Measurements from ENCODE around the gene RITA1.

Gene RITA1

DNA sequence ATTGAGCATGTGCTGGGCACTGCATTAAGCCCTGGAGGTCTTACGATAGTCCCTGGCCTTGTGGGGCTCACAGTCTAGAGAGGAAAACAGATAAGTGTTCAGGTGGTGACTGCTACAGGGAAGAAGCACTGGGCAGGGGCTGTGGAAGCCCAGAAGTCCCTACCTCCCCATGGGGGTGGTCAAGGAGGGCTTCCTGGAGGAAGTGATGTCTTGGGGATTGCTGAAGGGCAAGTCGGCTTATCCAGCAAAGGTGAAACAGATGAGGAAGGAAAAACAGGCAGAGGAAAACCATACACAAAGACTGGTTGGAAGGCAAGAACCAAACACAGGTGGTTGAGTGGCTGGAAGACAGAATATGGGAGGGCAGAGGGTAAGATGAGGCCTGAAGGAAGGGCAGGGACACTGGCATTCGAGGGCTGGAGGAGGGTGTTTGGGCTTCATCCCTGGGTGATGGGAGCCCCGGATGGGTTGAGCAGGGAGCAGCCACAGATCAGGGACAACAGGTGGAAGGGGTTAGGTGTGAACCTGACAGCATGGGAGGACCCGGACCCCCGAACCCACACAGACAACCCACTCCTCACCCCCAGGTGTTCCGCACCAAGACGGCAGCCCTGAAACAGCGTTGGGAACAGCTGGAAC, 33.2 kb upstream of the RITA1 start:
- Histone ChIP-seq H3K27me3 (ENCODE audit: control insufficient read depth in 1 of 2, insufficient read depth in 1 of 2, low read length in 2 of 2) (peaks cover 39 to 68% of the 10 kb centered on the region in 2 experiments), H3K4me3 (ENCODE audit: insufficient read depth in 1 of 2, low read depth in 1 of 2, low read length in 2 of 2) (no peak overlapping the region), H3K36me3 (ENCODE audit: control insufficient read depth in 1 of 2, insufficient read depth in 2 of 2, low read depth in 1 of 2, low read length in 2 of 2) (peaks cover 0 to 2% of the 10 kb centered on the region in 2 experiments), H2AFZ (ENCODE audit: low read depth, low read length) (no peak overlapping the region), H3K18ac (ENCODE audit: low read depth in 1 of 2, low read length in 2 of 2) (no peak overlapping the region), H4K8ac (ENCODE audit: low read length) (no peak overlapping the region), H3K4me1 (ENCODE audit: control insufficient read depth, insufficient read depth, low read depth, low read length) (peaks cover 30% of the 10 kb centered on the region), H3K9me3 (ENCODE audit: control insufficient read depth, low read length) (no peaks in the 10 kb centered on the region), H2BK5ac (ENCODE audit: low read depth, low read length, poor library complexity, severe bottlenecking) (no peak overlapping the region), H2AK5ac (ENCODE audit: low read length, severe bottlenecking) (no peak overlapping the region), H2BK120ac (ENCODE audit: low read depth, low read length) (no peak overlapping the region), H4K91ac (ENCODE audit: low read length) (no peak overlapping the region), H2BK15ac (ENCODE audit: low read depth, poor library complexity, severe bottlenecking) (no peak overlapping the region), H3K79me1 (replicated peaks; ENCODE audit: low read length, poor library complexity, severe bottlenecking) (no peaks in the 10 kb centered on the region), H3K23ac (ENCODE audit: low read length in 2 of 2) (no peak overlapping the region), H3K27ac (ENCODE audit: low read length, poor library complexity, severe bottlenecking) (no peak overlapping the region), H3K4ac (ENCODE audit: low read depth in 1 of 2, low read length in 2 of 2) (no peak overlapping the region), H3K14ac (ENCODE audit: low read length in 2 of 2) (no peak overlapping the region), H2BK12ac (ENCODE audit: low read length in 2 of 2) (no peak overlapping the region), H3K4me2 (ENCODE audit: low read length, poor library complexity, severe bottlenecking) (peak overlapping the region; percentile 78), H3K9ac (ENCODE audit: low read length) (no peak overlapping the region)
- WGBS: 15% methylated on average over 7 of the region's 9 CpGs
- DNase-seq: no peak

DNA sequence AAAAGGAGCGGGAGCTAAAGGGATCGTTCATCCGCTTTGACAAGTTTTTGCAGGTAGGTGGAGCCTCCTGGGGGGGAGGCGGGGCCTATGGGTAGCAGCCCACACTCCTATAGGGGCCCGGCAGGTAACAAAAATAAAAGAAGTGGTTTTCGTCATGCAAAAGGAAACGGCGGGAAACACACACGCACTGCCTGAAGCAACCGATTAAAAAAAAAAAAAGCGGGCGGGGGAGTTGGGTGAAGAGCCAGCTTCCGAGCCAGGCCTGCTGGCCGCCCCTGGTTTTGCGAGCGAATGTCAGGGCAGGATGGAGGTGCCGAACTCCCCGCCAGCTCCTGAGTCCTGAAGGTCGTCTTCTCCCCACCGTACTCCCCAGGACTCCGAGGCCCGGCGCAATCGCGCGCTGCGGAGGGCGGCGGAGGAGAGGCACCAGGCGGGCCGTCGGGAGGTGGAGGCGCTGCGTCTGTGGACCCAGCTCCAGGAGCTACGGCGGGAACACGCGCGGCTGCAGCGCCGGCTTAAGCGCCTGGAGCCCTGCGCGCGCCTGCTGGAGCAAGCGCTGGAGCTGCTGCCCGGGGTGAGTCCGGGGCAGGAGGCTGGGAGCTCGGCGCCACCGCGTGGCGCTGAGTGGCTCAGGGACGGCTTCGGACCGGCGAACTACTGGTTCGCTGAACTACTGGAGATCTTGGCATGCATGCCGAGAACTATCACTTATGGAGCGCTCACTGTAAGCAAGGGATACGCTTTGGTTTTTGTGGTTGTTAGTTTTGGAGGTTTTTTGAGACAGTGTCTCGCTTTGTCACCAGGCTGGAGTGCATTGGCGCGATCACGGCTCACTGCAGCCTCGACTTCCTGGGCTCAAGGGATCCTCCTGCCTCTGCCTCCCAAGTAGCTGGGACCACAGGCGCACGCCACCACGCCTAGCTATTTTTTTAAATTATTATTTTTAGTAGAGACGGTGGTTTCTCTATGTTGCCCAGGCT, 32.4 kb upstream of the RITA1 start:
- Histone ChIP-seq H3K23ac (ENCODE audit: low read length in 2 of 2) (peak overlapping the region in 1 of 2 experiments; percentile 34), H4K8ac (ENCODE audit: low read length) (no peak overlapping the region), H3K9me3 (ENCODE audit: control insufficient read depth, low read length) (no peaks in the 10 kb centered on the region), H3K9ac (ENCODE audit: low read length) (no peak overlapping the region), H3K14ac (ENCODE audit: low read length in 2 of 2) (no peak overlapping the region), H2BK120ac (ENCODE audit: low read depth, low read length) (no peak overlapping the region), H2BK12ac (ENCODE audit: low read length in 2 of 2) (no peak overlapping the region), H3K27me3 (ENCODE audit: control insufficient read depth in 1 of 2, insufficient read depth in 1 of 2, low read length in 2 of 2) (peaks cover 39 to 66% of the 10 kb centered on the region in 2 experiments), H3K18ac (ENCODE audit: low read depth in 1 of 2, low read length in 2 of 2) (no peak overlapping the region), H2BK15ac (ENCODE audit: low read depth, poor library complexity, severe bottlenecking) (no peak overlapping the region), H4K91ac (ENCODE audit: low read length) (no peak overlapping the region), H2AFZ (ENCODE audit: low read depth, low read length) (peak overlapping the region; percentile 36), H2AK5ac (ENCODE audit: low read length, severe bottlenecking) (no peak overlapping the region), H3K4ac (ENCODE audit: low read depth in 1 of 2, low read length in 2 of 2) (no peak overlapping the region), H3K79me1 (replicated peaks; ENCODE audit: low read length, poor library complexity, severe bottlenecking) (no peaks in the 10 kb centered on the region), H3K36me3 (ENCODE audit: control insufficient read depth in 1 of 2, insufficient read depth in 2 of 2, low read depth in 1 of 2, low read length in 2 of 2) (peaks cover 6 to 10% of the 10 kb centered on the region in 2 experiments), H3K4me2 (ENCODE audit: low read length, poor library complexity, severe bottlenecking) (peak overlapping the region; percentile 78), H2BK5ac (ENCODE audit: low read depth, low read length, poor library complexity, severe bottlenecking) (no peak overlapping the region), H3K4me3 (ENCODE audit: insufficient read depth in 1 of 2, low read depth in 1 of 2, low read length in 2 of 2) (peak overlapping the region; percentile 28 to 59), H3K27ac (ENCODE audit: low read length, poor library complexity, severe bottlenecking) (no peak overlapping the region), H3K4me1 (ENCODE audit: control insufficient read depth, insufficient read depth, low read depth, low read length) (peaks cover 30% of the 10 kb centered on the region)
- WGBS: 8% methylated on average over 63 of the region's 70 CpGs
- DNase-seq: peak; percentile 73

DNA sequence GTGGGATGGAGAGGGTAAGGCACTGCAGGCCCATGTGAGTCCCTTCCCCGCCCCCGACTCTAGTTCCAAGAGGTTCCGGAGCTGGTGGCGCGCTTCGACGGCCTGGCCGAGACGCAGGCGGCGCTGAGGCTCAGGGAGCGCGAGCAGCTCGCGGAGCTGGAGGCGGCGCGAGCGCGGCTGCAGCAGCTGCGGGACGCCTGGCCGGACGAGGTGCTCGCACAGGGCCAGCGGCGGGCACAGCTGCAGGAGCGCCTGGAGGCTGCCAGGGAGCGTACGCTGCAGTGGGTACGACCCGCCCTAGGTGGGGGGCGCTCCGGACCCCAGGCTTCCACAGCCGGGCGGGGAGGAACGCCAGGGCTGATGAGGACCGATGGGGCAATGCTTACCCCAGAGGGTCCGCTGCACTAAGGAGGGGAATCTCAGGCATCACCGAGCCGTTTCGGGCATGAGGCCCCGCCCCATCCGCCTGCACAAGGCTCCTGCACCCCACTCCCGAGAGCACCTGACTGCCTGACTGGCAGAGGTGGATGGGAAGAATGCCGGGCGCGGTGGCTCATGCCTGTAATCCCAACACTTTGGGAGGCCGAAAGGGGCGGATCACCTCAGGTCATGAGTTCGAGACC, 31.1 kb upstream of the RITA1 start:
- peaks cover 20 to 24% of the 10 kb centered on the region in 2 experiments for H3K36me3 ChIP-seq (ENCODE audit: control insufficient read depth in 1 of 2, insufficient read depth in 2 of 2, low read depth in 1 of 2, low read length in 2 of 2)
- no peak overlapping the region for H2BK5ac ChIP-seq (ENCODE audit: low read depth, low read length, poor library complexity, severe bottlenecking)
- no peak overlapping the region for H3K4ac ChIP-seq (ENCODE audit: low read depth in 1 of 2, low read length in 2 of 2)
- H3K9me3 ChIP-seq (ENCODE audit: control insufficient read depth, low read length): no peaks in the 10 kb centered on the region
- H3K14ac ChIP-seq (ENCODE audit: low read length in 2 of 2): no peak overlapping the region
- no peaks in the 10 kb centered on the region for H3K79me1 ChIP-seq (replicated peaks; ENCODE audit: low read length, poor library complexity, severe bottlenecking)
- no peak overlapping the region for H3K18ac ChIP-seq (ENCODE audit: low read depth in 1 of 2, low read length in 2 of 2)
- H2BK15ac ChIP-seq (ENCODE audit: low read depth, poor library complexity, severe bottlenecking): peak overlapping the region; percentile 70
- no peak overlapping the region for H2BK120ac ChIP-seq (ENCODE audit: low read depth, low read length)
- peaks cover 26% of the 10 kb centered on the region for H3K4me1 ChIP-seq (ENCODE audit: control insufficient read depth, insufficient read depth, low read depth, low read length)
- peak overlapping the region; percentile 18 to 63 for H3K4me3 ChIP-seq (ENCODE audit: insufficient read depth in 1 of 2, low read depth in 1 of 2, low read length in 2 of 2)
- 4% methylated on average over 45 of the region's 51 CpGs for WGBS
- no peak overlapping the region for H3K27ac ChIP-seq (ENCODE audit: low read length, poor library complexity, severe bottlenecking)
- H3K9ac ChIP-seq (ENCODE audit: low read length): no peak overlapping the region
- H3K23ac ChIP-seq (ENCODE audit: low read length in 2 of 2): no peak overlapping the region
- peak; percentile 25 for DNase-seq
- H3K4me2 ChIP-seq (ENCODE audit: low read length, poor library complexity, severe bottlenecking): peak overlapping the region; percentile 80
- peaks cover 39 to 65% of the 10 kb centered on the region in 2 experiments for H3K27me3 ChIP-seq (ENCODE audit: control insufficient read depth in 1 of 2, insufficient read depth in 1 of 2, low read length in 2 of 2)
- no peak overlapping the region for H2AK5ac ChIP-seq (ENCODE audit: low read length, severe bottlenecking)
- no peak overlapping the region for H4K8ac ChIP-seq (ENCODE audit: low read length)
- H4K91ac ChIP-seq (ENCODE audit: low read length): no peak overlapping the region
- no peak overlapping the region for H2BK12ac ChIP-seq (ENCODE audit: low read length in 2 of 2)
- no peak overlapping the region for H2AFZ ChIP-seq (ENCODE audit: low read depth, low read length)

DNA sequence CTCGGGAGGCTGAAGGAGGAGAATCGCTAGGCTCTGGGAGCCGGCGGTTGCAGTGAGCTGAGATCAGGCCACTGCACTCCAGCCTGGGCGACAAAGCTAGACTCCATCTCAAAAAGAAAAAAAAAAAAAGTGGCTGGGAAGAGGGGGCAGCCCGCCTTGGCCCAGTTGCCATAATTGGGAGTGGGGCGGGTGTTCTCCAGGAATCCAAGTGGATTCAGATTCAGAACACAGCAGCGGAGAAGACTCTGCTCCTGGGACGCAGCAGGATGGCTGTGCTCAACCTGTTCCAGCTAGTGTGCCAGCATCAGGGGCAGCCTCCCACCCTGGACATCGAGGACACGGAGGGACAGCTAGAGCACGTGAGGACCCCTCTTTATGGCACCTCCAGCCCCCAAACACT, 30.5 kb upstream of the RITA1 start:
- H3K4me1 ChIP-seq (ENCODE audit: control insufficient read depth, insufficient read depth, low read depth, low read length): peaks cover 23% of the 10 kb centered on the region
- 88% methylated on average over 12 of the region's 12 CpGs for WGBS

More for the DNA sequence above, 30.5 kb upstream of the RITA1 start:
- H2BK5ac ChIP-seq (ENCODE audit: low read depth, low read length, poor library complexity, severe bottlenecking): no peak overlapping the region
- H3K79me1 ChIP-seq (replicated peaks; ENCODE audit: low read length, poor library complexity, severe bottlenecking): no peaks in the 10 kb centered on the region
- no peak overlapping the region for H3K4me2 ChIP-seq (ENCODE audit: low read length, poor library complexity, severe bottlenecking)
- H3K23ac ChIP-seq (ENCODE audit: low read length in 2 of 2): no peak overlapping the region
- peaks cover 39 to 59% of the 10 kb centered on the region in 2 experiments for H3K27me3 ChIP-seq (ENCODE audit: control insufficient read depth in 1 of 2, insufficient read depth in 1 of 2, low read length in 2 of 2)
- no peak for DNase-seq
- H2BK15ac ChIP-seq (ENCODE audit: low read depth, poor library complexity, severe bottlenecking): no peak overlapping the region
- H3K18ac ChIP-seq (ENCODE audit: low read depth in 1 of 2, low read length in 2 of 2): no peak overlapping the region
- no peak overlapping the region for H3K4ac ChIP-seq (ENCODE audit: low read depth in 1 of 2, low read length in 2 of 2)
- no peak overlapping the region for H4K8ac ChIP-seq (ENCODE audit: low read length)
- no peak overlapping the region for H3K14ac ChIP-seq (ENCODE audit: low read length in 2 of 2)
- H2AFZ ChIP-seq (ENCODE audit: low read depth, low read length): no peak overlapping the region
- no peak overlapping the region for H3K9ac ChIP-seq (ENCODE audit: low read length)
- H3K27ac ChIP-seq (ENCODE audit: low read length, poor library complexity, severe bottlenecking): no peak overlapping the region
- no peak overlapping the region for H2AK5ac ChIP-seq (ENCODE audit: low read length, severe bottlenecking)
- no peaks in the 10 kb centered on the region for H3K9me3 ChIP-seq (ENCODE audit: control insufficient read depth, low read length)
- peaks cover 26 to 30% of the 10 kb centered on the region in 2 experiments for H3K36me3 ChIP-seq (ENCODE audit: control insufficient read depth in 1 of 2, insufficient read depth in 2 of 2, low read depth in 1 of 2, low read length in 2 of 2)
- H2BK12ac ChIP-seq (ENCODE audit: low read length in 2 of 2): no peak overlapping the region
- no peak overlapping the region for H4K91ac ChIP-seq (ENCODE audit: low read length)
- H2BK120ac ChIP-seq (ENCODE audit: low read depth, low read length): no peak overlapping the region
- no peak overlapping the region for H3K4me3 ChIP-seq (ENCODE audit: insufficient read depth in 1 of 2, low read depth in 1 of 2, low read length in 2 of 2)

Data from mesenchymal stem cell (in vitro differentiated cells and primary cell).